Adrenal gland (tissue), 19 donors: Measurements from ENCODE around the gene ELAPOR1. TPM values are rescaled to one million over a fixed set of nuclear protein-coding genes. Genes with fewer than 3 reads are reported as not detected.

ENCODE experiments used
- DNase-seq, 7 donors: peaks; one replicate each; pipeline ENCODE4 v3.0.0-alpha.2; 2019 to 2020
- H3K27ac ChIP-seq, 5 donors: fragments of 200-600 bp; sonication (generic) in 4 of 5; 1 replicate in 3 of 5; 2 replicates in 2 of 5; pipeline versions ENCODE4 v1.5.1 to v1.8.0; 2016 to 2020; ENCODE audit warnings: mild to moderate bottlenecking in 1 of 5
- H3K27me3 ChIP-seq: fragments of 200-600 bp; 2 replicates; pipeline ENCODE4 v1.8.0; 2021
- H3K36me3 ChIP-seq, 2 donors: fragments of 200-600 bp; replicated peaks in 1 of 2; 1 replicate in 1 of 2; 2 replicates in 1 of 2; pipeline versions ENCODE4 v1.5.1 to v1.8.0; 2018 to 2022
- H3K4me1 ChIP-seq, 2 donors: fragments of 200-600 bp; replicated peaks in 1 of 2; 1 replicate in 1 of 2; 2 replicates in 1 of 2; pipeline versions ENCODE4 v1.5.1 to v1.8.0; 2018 to 2021
- H3K4me3 ChIP-seq, 4 donors: fragments of 200-600 bp; sonication (generic) in 3 of 4; one replicate each; pipeline ENCODE4 v1.5.1; 2016 to 2018
- H3K9me3 ChIP-seq, 3 donors: fragments of 200-600 bp; sonication (generic) in 1 of 3; replicated peaks in 1 of 3; 1 replicate in 2 of 3; 2 replicates in 1 of 3; pipeline versions ENCODE4 v1.5.1 to v1.8.0; 2016 to 2021
- CTCF ChIP-seq, 6 experiments: fragments of 450-650 bp in 4 of 6; fragments of 200-600 bp in 2 of 6; sonication (generic) in 1 of 6; IDR thresholded peaks; 1 replicate in 5 of 6; 2 replicates in 1 of 6; pipeline versions ENCODE4 v1.5.1 to v1.8.0; 2016 to 2021; ENCODE audit warnings: antibody characterized with exemption in 6 of 6, mild to moderate bottlenecking in 2 of 6, moderate library complexity in 1 of 6
- POLR2A ChIP-seq, 2 donors: fragments of 450-650 bp; IDR thresholded peaks; one replicate each; pipeline ENCODE4 v1.6.1; 2017; ENCODE audit warnings: antibody characterized with exemption in 2 of 2, mild to moderate bottlenecking in 2 of 2, moderate library complexity in 1 of 2
- WGBS, 4 donors: extraction: QIAGEN DNeasy Blood & Tissue Kit in 2 of 4; methylation state at CpG; one replicate each; pipeline versions ENCODE4 v1.1.5 to v1.1.7; 2013 to 2017; 5-methylcytosine and 5-hydroxymethylcytosine counted together
- intact Hi-C, 2 donors: fragments of 100-400 bp; cut with DNase I; formaldehyde crosslinking; loops; one replicate each; pipeline versions ENCODE4 v1.14.1 to v1.15.0; 2022 to 2023
- long read RNA-seq, 10 donors: library from polyadenylated mRNA in 3 of 10; unstranded in 2 of 10; stranded (forward) in 1 of 10; transcript quantifications; one replicate each; pipeline ENCODE4 v2.0.0 and lab custom pipeline, GENCODE V29; 2021 to 2026
- polyA plus RNA-seq, 3 donors: library from polyadenylated mRNA; stranded (reverse); fragments of 200-250 nt in 2 of 3; fragments of 350-450 nt in 1 of 3; fragmentation: Illumina TruSeq in 1 of 3; extraction: RNeasy Lipid Tissue Mini Kit (QIAGEN cat#74804) in 1 of 3; gene quantifications; one replicate each; pipeline ENCODE4 v1.2.3, GENCODE V29; 2013 to 2014
- total RNA-seq, 9 donors: library from RNA; depleted of rRNA in 4 of 9; stranded (reverse); fragments of >200 nt in 4 of 9; fragments of 120-200 nt in 1 of 9; fragmentation: NEBNext Ultra II Directional in 1 of 9; extraction: Animal tissue kit (Norgen Biotek cat#: 25700) in 1 of 9; gene quantifications; one replicate each; pipeline versions ENCODE4 v1.1.0 to v1.2.4, GENCODE V29; 2013 to 2023
- donor health status: healthy with polysubstance abuse.
- donor health status: Bipolar disorder and iron deficiency.
- donor health status: DM: yes; HTN: yes; CAD: no.
- donor health status: DM: no; HTN: no; CAD: no.
- donor health status: DM: no; HTN: no; CAD: no.
- donor health status: DM: yes; HTN: yes; CAD: no.

The ELAPOR1 gene, protein sequence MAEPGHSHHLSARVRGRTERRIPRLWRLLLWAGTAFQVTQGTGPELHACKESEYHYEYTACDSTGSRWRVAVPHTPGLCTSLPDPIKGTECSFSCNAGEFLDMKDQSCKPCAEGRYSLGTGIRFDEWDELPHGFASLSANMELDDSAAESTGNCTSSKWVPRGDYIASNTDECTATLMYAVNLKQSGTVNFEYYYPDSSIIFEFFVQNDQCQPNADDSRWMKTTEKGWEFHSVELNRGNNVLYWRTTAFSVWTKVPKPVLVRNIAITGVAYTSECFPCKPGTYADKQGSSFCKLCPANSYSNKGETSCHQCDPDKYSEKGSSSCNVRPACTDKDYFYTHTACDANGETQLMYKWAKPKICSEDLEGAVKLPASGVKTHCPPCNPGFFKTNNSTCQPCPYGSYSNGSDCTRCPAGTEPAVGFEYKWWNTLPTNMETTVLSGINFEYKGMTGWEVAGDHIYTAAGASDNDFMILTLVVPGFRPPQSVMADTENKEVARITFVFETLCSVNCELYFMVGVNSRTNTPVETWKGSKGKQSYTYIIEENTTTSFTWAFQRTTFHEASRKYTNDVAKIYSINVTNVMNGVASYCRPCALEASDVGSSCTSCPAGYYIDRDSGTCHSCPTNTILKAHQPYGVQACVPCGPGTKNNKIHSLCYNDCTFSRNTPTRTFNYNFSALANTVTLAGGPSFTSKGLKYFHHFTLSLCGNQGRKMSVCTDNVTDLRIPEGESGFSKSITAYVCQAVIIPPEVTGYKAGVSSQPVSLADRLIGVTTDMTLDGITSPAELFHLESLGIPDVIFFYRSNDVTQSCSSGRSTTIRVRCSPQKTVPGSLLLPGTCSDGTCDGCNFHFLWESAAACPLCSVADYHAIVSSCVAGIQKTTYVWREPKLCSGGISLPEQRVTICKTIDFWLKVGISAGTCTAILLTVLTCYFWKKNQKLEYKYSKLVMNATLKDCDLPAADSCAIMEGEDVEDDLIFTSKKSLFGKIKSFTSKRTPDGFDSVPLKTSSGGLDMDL
- total RNA-seq, result 1 to 10 TPM in 6 of 9 donors, under 1 TPM in 3; 0.09 to 9.9 (median 1.4) TPM
- polyA plus RNA-seq, result 10 to 100 TPM in 1 of 3 donors, 1 to 10 TPM in 2; 1.4 to 11.2 (median 5.6) TPM
- long read RNA-seq, donor 1, partial matches to known transcripts, result 5 of 5 reads
- long read RNA-seq, donor 1, other reads (novel, unspliced or antisense), result 0 of 5 reads
- long read RNA-seq, donor 2, result 0 reads
- long read RNA-seq, donor 3, result 0 reads
- long read RNA-seq, donor 4, partial matches to known transcripts, result 2 of 2 reads
- long read RNA-seq, donor 4, other reads (novel, unspliced or antisense), result 0 of 2 reads
- long read RNA-seq, donor 5, result 0 reads
- long read RNA-seq, donor 6, partial matches to known transcripts, result 2 of 9 reads
- long read RNA-seq, donor 6, other reads (novel, unspliced or antisense), result 3 of 9 reads
- long read RNA-seq, donor 7, result 0 reads
- long read RNA-seq, donor 8, result 0 reads
- long read RNA-seq, donor 9, result 0 reads
- long read RNA-seq, donor 10, result 0 reads

DNA sequence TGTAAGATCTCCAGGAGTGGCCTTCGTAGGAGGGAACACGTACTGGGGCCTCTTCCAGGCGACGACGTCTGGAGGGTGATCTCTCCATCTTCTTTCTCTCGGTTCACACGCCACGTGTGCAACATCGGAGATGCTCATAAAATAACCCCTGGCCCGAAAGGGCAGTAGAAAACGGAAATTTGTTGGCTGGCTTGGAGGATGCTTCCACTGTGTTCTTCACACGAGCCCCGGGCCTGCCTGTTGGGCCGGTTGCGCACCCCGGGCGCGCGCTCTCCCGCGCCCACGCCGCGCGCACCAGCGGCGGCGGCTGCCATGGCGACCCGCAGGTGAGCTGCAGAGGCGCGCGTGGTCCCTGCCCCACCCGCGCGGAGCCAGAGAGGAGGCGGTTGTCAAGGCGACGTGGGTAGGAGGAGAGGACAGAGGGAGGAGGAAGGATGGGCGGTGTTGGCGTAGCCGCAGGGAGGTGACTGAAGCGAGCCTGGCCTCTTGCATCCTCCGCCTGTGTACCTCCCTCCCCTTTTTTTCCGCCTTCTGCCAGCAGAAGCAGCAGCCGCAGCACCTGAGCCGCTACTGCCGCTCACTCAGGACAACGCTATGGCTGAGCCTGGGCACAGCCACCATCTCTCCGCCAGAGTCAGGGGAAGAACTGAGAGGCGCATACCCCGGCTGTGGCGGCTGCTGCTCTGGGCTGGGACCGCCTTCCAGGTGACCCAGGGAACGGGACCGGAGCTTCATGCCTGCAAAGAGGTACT is at the start of gene ELAPOR1:
Gene ELAPOR1, plus strand, starts transcription at position 526 of the 752 bp plus-strand sequence. Its CDS starts 69 bp downstream, at position 595.
- peak in 6 of 7 donors; percentile 20 to 86 (median 43) for DNase-seq
- intact Hi-C loops, result no loop called here
- peaks cover 0 to 20% of the 10 kb centered on the region in 2 donors for H3K4me1 ChIP-seq
- H3K27ac ChIP-seq, result no peak within 1 kb of the TSS
- peaks cover 22% of the 10 kb centered on the region for H3K27me3 ChIP-seq
- 0 to 4% (median 2%) methylated on average over 21 to 56 of the region's 56 CpGs for WGBS, 4 donors
- no peaks in the 10 kb centered on the region for H3K9me3 ChIP-seq
- no peaks in the 10 kb centered on the region for H3K36me3 ChIP-seq
- peak within 1 kb of the TSS in 1 of 4 donors; percentile 43 for H3K4me3 ChIP-seq
- TF ChIP-seq CTCF (IDR thresholded peaks at IDR 0.05) (no peak), POLR2A (IDR thresholded peaks at IDR 0.05) (no peak)

DNA sequence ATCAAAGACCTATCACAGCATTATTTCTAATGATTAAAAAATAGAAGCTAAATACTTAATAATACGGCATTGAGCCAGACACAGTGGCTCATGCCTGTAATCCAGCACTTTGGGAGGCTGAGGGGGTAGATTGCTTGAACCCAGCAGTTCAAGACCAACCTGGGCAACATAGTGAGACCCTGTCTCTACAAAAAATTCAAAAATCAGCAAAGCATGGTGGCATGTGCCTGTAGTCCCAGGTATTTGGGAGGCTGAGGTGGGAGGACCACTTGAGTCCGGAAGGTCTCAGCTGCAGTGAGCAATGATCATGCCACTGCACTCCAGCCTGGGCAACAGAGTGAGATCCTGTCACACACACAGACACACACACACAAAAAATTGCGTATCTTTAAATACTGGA is 48.8 kb upstream of the ELAPOR1 start:
- H3K27ac ChIP-seq, result no peak overlapping the region
- peaks cover 0 to 36% of the 10 kb centered on the region in 2 donors for H3K36me3 ChIP-seq
- no peaks in the 10 kb centered on the region for H3K9me3 ChIP-seq
- 78 to 99% (median 92%) methylated on average over 3 of the region's 3 CpGs for WGBS, 4 donors
- no peaks in the 10 kb centered on the region for H3K27me3 ChIP-seq
- H3K4me1 ChIP-seq, result no peaks in the 10 kb centered on the region
- H3K4me3 ChIP-seq, result no peak overlapping the region
- TF ChIP-seq CTCF (IDR thresholded peaks at IDR 0.05), result no peak
- no peak for TF ChIP-seq POLR2A (IDR thresholded peaks at IDR 0.05)
- intact Hi-C loops, result no loop called here
- no peak for DNase-seq

- Histone ChIP-seq H3K9me3 (no peaks in the 10 kb centered on the region), H3K27ac (no peak overlapping the region), H3K27me3 (no peaks in the 10 kb centered on the region), H3K36me3 (peaks cover 0 to 39% of the 10 kb centered on the region in 2 donors), H3K4me3 (no peak overlapping the region), H3K4me1 (no peaks in the 10 kb centered on the region)
- DNase-seq, result no peak
- intact Hi-C loops, result no loop called here
- TF ChIP-seq CTCF (IDR thresholded peaks at IDR 0.05), result no peak
- no peak for TF ChIP-seq POLR2A (IDR thresholded peaks at IDR 0.05)
- 74 to 90% (median 86%) methylated on average over 8 of the region's 8 CpGs for WGBS, 4 donors
These were observed 46.0 kb upstream of the ELAPOR1 start for GRCh38 chr1:109067883-109068282.
